AG04449 (cell line): ENCODE data around the gene ABCD4.

Source experiments
- CTCF ChIA-PET: fragments of 350-600 bp; formaldehyde crosslinking; extraction: SDS; loops from one replicate; lab custom pipeline; 2021; ENCODE audit warnings: antibody characterized with exemption; lab: Yijun Ruan, JAX
- POLR2A ChIA-PET: fragments of 400-600, 350-600 bp; formaldehyde crosslinking; extraction: SDS; loops from one replicate; lab custom pipeline; 2020; ENCODE audit warnings: antibody characterized with exemption, inconsistent platforms; lab: Yijun Ruan, JAX
- DNase-seq: peaks from one replicate; pipeline ENCODE4 v3.0.0-alpha.2; 2010; ENCODE audit warnings: low read depth, low spot score
- H3K4me3 ChIP-seq: 2 replicates; pipeline ENCODE4 v1.5.1; 2011; ENCODE audit warnings: low read depth, mild to moderate bottlenecking, control low read depth, low read length
- TF ChIP-seq, protein P1 (sequence below): IDR thresholded peaks from one replicate; pipeline ENCODE4 v1.5.1; 2011; ENCODE audit warnings: mild to moderate bottlenecking, moderate library complexity, low read length, control low read depth, inconsistent platforms; ENCODE audit not compliant: insufficient read depth; ENCODE audit errors: missing control alignments

Gene ABCD4

DNA sequence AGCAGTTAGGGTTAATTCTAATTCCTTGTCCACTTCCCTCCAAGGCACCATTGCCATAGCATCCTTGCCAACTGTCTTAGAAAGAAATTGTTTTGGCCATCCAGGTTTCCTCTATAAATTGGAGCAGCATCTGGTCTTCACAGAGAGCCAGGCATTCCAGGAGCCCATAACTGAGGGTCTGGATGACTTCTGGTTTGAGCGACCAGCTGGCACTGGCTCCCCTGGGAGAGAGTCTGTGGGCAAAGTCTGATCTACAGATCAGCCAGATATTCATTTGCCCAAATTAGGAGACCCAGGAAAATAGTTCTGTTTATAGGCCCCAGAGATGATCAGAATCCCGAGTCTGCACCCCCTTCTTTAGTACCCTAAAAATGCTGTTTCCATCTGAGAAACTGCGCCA, 47.5 kb downstream of the ABCD4 start:
- POLR2A ChIA-PET: no interaction called here
- no peak overlapping the region for H3K4me3 ChIP-seq
- TF ChIP-seq, protein P1, sequence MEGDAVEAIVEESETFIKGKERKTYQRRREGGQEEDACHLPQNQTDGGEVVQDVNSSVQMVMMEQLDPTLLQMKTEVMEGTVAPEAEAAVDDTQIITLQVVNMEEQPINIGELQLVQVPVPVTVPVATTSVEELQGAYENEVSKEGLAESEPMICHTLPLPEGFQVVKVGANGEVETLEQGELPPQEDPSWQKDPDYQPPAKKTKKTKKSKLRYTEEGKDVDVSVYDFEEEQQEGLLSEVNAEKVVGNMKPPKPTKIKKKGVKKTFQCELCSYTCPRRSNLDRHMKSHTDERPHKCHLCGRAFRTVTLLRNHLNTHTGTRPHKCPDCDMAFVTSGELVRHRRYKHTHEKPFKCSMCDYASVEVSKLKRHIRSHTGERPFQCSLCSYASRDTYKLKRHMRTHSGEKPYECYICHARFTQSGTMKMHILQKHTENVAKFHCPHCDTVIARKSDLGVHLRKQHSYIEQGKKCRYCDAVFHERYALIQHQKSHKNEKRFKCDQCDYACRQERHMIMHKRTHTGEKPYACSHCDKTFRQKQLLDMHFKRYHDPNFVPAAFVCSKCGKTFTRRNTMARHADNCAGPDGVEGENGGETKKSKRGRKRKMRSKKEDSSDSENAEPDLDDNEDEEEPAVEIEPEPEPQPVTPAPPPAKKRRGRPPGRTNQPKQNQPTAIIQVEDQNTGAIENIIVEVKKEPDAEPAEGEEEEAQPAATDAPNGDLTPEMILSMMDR: no peak
- CTCF ChIA-PET: interaction anchor here (0.5 to 11.3 kb wide), 7 partner anchors 8 to 144 kb away, joined by 3 to 150 read pairs (median 17); no protein-coding TSS in a partner anchor
- no peak for DNase-seq

DNA sequence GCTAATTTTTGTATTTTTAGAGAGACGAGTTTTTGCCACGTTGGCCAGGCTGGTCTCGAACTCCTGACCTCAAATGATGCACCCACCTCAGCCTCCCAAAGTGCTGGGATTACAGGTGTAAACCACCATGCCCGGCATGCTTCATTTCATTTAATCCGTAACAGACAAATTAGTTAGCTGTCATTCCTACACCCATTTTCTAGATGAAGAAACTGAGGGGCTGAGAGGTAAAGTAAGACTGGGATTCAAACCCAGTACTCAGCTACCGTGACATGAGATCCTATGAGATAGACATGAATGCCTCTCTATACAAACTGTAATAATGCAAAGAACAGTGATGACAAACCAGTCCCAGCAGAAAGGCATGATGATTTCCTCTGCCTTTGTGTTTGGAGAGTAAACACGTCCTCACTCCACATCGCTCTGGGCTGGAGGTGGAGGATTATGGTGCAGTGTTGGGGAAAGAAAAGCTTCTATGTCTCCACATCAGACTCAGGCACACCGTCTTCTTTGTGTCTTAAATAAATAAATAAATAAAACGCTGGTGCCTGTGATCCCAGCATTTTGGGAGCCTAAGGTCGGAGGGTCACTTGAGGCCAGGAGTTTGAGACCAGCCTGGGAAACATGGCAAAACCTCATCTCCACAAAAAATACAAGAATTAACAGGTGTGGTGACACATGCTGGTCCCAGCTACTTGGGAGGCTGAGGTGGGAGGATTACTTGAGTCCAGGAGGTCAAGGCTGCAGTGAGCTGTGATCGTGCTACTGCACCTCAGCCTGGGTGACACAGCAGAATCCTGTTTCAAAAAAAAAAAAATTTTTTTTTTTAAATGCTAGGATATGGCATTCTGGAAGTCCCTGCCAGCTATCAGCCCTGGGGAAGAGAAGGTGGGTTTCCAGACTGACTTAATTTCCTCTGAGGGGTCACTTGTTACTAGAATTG, 53.0 kb downstream of the ABCD4 start:
- CTCF ChIA-PET: interaction anchor here (0.6 to 11.3 kb wide), 12 partner anchors 8 to 139 kb away, joined by 3 to 150 read pairs (median 4); partner anchors contain the start of gene VSX2
- DNase-seq: no peak
- no peak overlapping the region for H3K4me3 ChIP-seq
- TF ChIP-seq, protein P1: no peak
- POLR2A ChIA-PET: no interaction called here

GRCh38 chr14:74248017-74248416, 54.7 kb downstream of the ABCD4 start:
- TF ChIP-seq, protein P1: no peak
- CTCF ChIA-PET: interaction anchor here (5.5 to 11.3 kb wide), 2 partner anchors 10 to 137 kb away, joined by 62 to 150 read pairs; no protein-coding TSS in a partner anchor
- POLR2A ChIA-PET: no interaction called here
- H3K4me3 ChIP-seq: no peak overlapping the region
- DNase-seq: no peak

DNA sequence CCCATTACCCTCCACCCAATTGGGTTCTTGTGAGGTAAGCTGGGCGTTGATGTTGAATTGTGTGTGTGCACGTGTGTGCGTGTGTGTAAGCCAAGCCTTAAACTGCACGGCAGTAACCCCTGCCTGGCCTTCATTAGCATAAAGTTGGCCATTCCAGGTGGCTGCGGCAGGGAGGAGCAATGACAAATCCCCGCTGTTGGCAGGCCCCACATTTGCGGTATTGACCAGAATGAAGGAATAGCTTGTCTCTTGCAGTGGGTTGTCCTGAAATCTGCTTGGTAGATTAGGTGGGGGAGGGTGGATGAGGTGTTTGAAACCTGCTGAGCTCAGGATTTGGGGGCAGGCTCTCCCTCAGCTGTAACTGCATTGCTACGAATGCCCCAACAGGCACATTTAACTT, 56.2 kb downstream of the ABCD4 start:
- no peak overlapping the region for H3K4me3 ChIP-seq
- DNase-seq: no peak
- ChIA-PET CTCF (interaction anchor here (0.9 to 11.3 kb wide), 5 partner anchors 7 to 136 kb away, joined by 3 to 150 read pairs (median 7); no protein-coding TSS in a partner anchor), POLR2A (no interaction called here)
- TF ChIP-seq, protein P1: no peak

DNA sequence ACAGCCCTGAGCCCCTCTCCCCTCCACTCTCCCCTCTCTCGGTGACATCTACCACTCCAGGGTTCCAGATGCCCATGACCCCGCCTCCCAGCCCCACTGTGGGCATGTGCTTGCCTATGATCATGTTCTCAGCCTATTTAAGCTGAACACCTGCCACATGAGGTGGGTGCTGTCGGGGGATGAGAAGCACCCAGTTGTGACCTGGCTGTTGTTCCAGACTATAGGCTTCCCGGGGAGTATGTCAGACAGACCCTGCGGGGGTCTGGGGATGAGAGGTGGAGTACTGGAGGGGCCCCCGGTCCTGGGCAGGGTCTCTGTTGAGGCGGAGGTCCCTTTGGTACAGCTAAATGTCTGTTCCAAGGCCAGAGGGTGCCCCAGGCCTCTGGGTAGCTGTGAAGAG, 57.4 kb downstream of the ABCD4 start:
- POLR2A ChIA-PET: no interaction called here
- CTCF ChIA-PET: interaction anchor here (1.4 to 11.3 kb wide), 3 partner anchors 8 to 134 kb away, joined by 4 to 150 read pairs (median 62); no protein-coding TSS in a partner anchor
- no peak for DNase-seq

More for the DNA sequence above, 57.4 kb downstream of the ABCD4 start:
- TF ChIP-seq, protein P1: no peak
- H3K4me3 ChIP-seq: no peak overlapping the region
